Measurements from ENCODE around the gene GABBR2. TPM values are rescaled to one million over a fixed set of nuclear protein-coding genes. Genes with fewer than 3 reads are reported as not detected.

The GABBR2 gene
- total RNA-seq, 1 donor: not detected

DNA sequence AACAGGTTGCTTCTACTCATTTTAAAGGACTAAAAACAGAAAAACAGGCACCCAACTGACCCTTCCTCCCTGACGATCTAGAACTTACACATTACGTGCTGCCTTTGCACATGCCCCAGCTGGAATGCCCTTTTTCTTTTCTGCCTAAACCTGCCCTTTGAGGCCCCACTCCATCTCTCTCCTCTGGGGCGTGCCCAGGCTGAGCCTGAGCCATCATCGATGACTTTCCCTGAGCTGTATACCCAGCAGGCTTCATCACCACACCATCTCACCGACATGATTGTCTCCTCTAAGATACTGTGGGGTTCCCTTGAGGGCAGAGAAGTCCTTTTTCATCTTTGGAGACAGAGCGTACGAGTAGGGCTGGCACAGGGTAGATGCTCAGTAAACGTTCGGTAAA is 24.1 kb upstream of the GABBR2 start:
- no peak for DNase-seq (ENCODE audit: low read depth)
- H3K4me3 ChIP-seq (ENCODE audit: low read depth, low read length): no peak overlapping the region
- TF ChIP-seq, protein P1, sequence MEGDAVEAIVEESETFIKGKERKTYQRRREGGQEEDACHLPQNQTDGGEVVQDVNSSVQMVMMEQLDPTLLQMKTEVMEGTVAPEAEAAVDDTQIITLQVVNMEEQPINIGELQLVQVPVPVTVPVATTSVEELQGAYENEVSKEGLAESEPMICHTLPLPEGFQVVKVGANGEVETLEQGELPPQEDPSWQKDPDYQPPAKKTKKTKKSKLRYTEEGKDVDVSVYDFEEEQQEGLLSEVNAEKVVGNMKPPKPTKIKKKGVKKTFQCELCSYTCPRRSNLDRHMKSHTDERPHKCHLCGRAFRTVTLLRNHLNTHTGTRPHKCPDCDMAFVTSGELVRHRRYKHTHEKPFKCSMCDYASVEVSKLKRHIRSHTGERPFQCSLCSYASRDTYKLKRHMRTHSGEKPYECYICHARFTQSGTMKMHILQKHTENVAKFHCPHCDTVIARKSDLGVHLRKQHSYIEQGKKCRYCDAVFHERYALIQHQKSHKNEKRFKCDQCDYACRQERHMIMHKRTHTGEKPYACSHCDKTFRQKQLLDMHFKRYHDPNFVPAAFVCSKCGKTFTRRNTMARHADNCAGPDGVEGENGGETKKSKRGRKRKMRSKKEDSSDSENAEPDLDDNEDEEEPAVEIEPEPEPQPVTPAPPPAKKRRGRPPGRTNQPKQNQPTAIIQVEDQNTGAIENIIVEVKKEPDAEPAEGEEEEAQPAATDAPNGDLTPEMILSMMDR (IDR thresholded peaks at IDR 0.05; ENCODE audit: insufficient read depth, low read depth, low read length): no peak

GRCh38 chr9:98732091-98732490 is 23.4 kb upstream of the GABBR2 start:
- TF ChIP-seq, protein P1 (IDR thresholded peaks at IDR 0.05; ENCODE audit: insufficient read depth, low read depth, low read length): no peak
- DNase-seq (ENCODE audit: low read depth): no peak
- no peak overlapping the region for H3K4me3 ChIP-seq (ENCODE audit: low read depth, low read length)

DNA sequence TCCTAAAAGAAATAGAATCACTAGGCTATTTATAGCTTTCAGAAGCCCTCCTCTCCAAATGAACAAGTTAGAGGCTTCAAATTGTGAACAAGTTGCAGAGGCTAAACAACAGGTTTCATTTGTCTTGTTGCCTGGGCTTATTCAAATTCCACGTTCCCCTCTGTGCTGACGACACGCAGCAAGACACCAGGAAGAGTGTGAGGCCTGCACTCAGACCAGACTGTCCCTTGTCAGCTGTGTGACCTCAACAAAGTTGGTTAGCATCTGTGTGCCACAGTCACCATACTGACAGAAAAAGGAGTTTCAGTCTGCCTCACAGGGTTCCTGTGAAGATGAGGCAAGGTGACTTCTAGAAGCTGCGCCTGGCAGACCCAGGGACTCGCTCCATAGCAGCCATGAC is 22.1 kb upstream of the GABBR2 start:
- DNase-seq (ENCODE audit: low read depth): no peak
- TF ChIP-seq, protein P1 (IDR thresholded peaks at IDR 0.05; ENCODE audit: insufficient read depth, low read depth, low read length): no peak
- no peak overlapping the region for H3K4me3 ChIP-seq (ENCODE audit: low read depth, low read length)

DNA sequence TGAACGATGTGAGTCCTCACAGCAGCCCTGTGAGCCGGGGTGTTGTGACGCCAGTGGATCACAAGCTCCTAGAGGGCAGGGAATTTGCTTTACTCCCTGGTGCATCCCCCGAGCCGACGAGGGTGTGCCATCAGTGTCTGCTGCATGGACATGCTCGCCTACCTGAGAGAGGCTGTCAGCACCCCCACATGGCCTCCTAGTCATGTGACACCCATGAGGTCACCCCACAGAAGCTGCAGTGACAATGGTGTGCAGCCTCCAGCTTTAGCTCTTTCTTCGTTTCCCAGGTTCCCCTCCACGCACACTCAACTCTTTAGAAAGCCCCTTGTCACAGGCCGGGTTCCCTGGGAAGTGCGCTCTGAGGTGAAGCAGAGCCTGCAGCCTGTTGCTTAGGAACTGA is 19.8 kb upstream of the GABBR2 start:
- DNase-seq (ENCODE audit: low read depth): no peak
- TF ChIP-seq, protein P1 (IDR thresholded peaks at IDR 0.05; ENCODE audit: insufficient read depth, low read depth, low read length): no peak
- H3K4me3 ChIP-seq (ENCODE audit: low read depth, low read length): no peak overlapping the region

GRCh38 chr9:98727428-98727827 is 18.7 kb upstream of the GABBR2 start:
- no peak for DNase-seq (ENCODE audit: low read depth)
- no peak overlapping the region for H3K4me3 ChIP-seq (ENCODE audit: low read depth, low read length)
- TF ChIP-seq, protein P1 (IDR thresholded peaks at IDR 0.05; ENCODE audit: insufficient read depth, low read depth, low read length): no peak

DNA sequence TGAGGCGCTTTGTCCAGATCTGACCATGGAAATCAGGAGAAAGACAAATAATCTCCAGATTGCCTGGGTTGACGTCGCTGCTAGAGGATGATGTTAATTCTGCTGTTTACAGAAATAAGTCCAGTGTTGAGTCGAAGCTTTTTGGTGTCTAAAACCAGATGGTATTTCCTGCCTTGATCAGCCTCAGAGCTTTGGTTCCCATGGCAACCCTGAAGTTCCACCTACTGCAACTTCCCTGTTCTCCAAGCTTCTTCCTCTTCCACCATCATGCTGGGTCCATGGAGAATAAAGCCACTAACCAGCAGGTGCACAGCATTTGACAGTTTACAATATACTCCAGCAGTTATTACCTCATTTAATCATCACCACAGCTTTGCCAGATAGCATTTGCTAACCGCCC is 18.0 kb upstream of the GABBR2 start:
- TF ChIP-seq, protein P1 (IDR thresholded peaks at IDR 0.05; ENCODE audit: insufficient read depth, low read depth, low read length): no peak
- no peak overlapping the region for H3K4me3 ChIP-seq (ENCODE audit: low read depth, low read length)
- peak; percentile 67 for DNase-seq (ENCODE audit: low read depth)

DNA sequence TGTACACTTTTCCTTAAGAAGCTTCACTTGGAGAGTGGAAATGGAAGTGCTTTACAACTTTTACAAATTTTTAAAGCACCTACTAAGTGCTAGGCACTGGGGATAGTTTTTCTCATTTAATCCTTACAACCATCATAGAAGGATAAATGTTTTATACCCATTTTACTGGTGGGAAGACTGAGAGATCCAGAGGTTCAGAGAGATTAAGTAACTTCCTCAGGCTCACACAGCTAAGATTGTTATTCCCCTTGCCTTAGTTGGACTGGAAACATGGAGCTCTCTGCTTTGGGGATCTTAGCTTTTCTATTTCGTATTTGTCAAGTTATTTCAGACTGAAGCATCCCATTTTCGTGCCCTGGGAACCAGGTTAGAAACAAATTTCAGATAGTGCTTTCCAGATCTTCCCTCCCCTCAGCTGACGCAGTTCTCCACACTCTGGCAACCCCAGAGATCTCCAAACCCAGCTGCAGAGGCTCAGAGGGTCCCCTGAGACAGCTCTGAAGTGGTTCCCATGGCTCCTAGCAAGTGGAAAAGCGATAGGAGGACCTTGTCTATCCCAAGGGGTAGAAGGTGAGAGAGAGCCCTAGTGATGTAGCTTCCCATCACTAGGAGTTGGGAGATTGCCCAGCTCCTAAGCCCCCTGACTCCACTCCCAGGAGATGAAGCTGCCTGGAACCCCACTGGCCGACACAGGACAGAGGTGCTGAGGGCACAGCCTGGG is 16.2 kb upstream of the GABBR2 start:
- no peak overlapping the region for H3K4me3 ChIP-seq (ENCODE audit: low read depth, low read length)
- no peak for DNase-seq (ENCODE audit: low read depth)
- TF ChIP-seq, protein P1 (IDR thresholded peaks at IDR 0.05; ENCODE audit: insufficient read depth, low read depth, low read length): no peak

Data from fibroblast of villous mesenchyme (primary cell).